Breast epithelium (tissue), 3 donors: ENCODE results near the gene JDP2.

Source experiments
- POLR2A ChIP-seq: fragments of 450-650 bp; IDR thresholded peaks from one replicate; pipeline ENCODE4 v1.6.1; 2016; ENCODE audit warnings: antibody characterized with exemption, mild to moderate bottlenecking, moderate library complexity
- TF ChIP-seq, protein P1 (sequence below), 3 donors: fragments of 450-650 bp; IDR thresholded peaks; one replicate each; pipeline ENCODE4 v1.5.1; 2016 to 2017; ENCODE audit warnings: antibody characterized with exemption in 3 of 3, mild to moderate bottlenecking in 3 of 3, moderate library complexity in 3 of 3

DNA sequence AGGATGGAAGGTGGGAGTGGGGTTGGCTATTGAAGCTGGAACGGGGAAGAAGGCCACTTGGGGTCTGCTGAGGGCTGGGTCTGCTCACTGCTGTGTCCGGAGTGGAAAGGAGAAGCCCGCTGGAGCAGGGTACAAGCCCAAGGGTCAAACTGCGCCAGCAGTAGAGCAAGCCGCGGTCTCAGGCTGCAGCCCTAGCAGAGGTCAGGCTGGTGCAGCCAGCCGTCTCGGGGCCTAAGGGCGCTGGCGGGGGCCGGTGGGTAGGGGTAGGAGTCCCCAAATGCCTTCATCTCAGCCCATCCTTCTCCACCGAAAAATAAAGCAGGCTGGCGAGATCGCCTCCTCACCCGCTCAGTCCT, 718 bp upstream of the JDP2 start:
- TF ChIP-seq, protein P1, sequence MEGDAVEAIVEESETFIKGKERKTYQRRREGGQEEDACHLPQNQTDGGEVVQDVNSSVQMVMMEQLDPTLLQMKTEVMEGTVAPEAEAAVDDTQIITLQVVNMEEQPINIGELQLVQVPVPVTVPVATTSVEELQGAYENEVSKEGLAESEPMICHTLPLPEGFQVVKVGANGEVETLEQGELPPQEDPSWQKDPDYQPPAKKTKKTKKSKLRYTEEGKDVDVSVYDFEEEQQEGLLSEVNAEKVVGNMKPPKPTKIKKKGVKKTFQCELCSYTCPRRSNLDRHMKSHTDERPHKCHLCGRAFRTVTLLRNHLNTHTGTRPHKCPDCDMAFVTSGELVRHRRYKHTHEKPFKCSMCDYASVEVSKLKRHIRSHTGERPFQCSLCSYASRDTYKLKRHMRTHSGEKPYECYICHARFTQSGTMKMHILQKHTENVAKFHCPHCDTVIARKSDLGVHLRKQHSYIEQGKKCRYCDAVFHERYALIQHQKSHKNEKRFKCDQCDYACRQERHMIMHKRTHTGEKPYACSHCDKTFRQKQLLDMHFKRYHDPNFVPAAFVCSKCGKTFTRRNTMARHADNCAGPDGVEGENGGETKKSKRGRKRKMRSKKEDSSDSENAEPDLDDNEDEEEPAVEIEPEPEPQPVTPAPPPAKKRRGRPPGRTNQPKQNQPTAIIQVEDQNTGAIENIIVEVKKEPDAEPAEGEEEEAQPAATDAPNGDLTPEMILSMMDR (IDR thresholded peaks at IDR 0.05), result no peak
- TF ChIP-seq POLR2A, result no peak
